VCaP (cell line): ENCODE data around the gene CZIB.

Source experiments
- H3K27ac ChIP-seq: fragments of 450-650 bp; 2 replicates; pipeline ENCODE4 v1.5.1; 2017
- CTCF ChIP-seq: fragments of 450-650 bp; conservative IDR thresholded peaks from 2 replicates; pipeline ENCODE4 v1.5.1; 2017; ENCODE audit warnings: mild to moderate bottlenecking, moderate library complexity

Gene CZIB

GRCh38 chr1:53220171-53220961 is at the start of gene CZIB:
TSS of gene CZIB (minus strand) at chr1:53220634. CDS start at chr1:53220575, 59 bp downstream.
- H3K27ac ChIP-seq: peak within 1 kb of the TSS; percentile 95
- no peak for TF ChIP-seq CTCF

GRCh38 chr1:53270107-53270506 is 49.7 kb upstream of the CZIB start:
- H3K27ac ChIP-seq: no peak overlapping the region
- no peak for TF ChIP-seq CTCF

GRCh38 chr1:53267761-53268160 is 47.3 kb upstream of the CZIB start:
- H3K27ac ChIP-seq: no peak overlapping the region
- TF ChIP-seq CTCF: no peak

DNA sequence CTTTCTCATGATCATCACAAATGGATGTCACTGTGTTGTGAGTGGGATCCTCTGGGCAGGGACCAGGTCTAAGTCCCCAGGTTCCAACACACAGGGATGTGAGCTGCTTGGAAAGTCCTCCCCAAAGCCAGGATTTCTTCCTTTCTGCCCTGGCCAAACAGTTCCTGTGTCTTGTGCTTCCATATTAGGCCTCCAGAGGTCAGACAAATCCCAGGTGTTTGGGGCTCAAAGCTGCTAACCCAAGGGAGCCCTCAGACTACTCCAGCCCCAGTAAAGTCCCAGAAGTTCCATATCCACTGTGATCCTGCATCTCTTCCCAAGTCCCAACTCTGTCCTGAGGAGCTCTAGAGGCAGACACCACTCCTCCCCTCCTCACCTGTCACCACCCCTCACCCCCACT is 45.6 kb upstream of the CZIB start:
- H3K27ac ChIP-seq: no peak overlapping the region
- peak; percentile 55 for TF ChIP-seq CTCF

DNA sequence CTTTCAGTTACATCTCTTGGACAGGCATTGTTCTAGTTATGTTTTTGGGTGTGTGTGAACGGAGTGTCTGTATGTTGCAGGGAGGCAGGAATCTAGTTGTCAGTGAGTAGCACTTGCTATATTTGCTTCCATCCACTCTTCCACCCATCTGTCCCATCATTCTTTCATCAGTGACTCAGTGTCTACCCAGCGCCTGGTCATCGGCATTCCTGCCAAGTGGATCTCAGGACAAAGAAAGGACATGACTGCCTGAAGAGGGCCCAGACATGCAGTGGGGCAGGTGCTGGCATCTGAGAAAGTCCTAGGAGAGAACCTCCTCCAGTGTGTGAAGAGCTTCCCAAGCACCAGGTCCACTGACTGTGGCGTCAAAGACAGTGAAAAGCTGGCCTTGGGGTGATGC is 45.1 kb upstream of the CZIB start:
- H3K27ac ChIP-seq: no peak overlapping the region
- TF ChIP-seq CTCF: no peak

GRCh38 chr1:53264048-53264447 is 43.6 kb upstream of the CZIB start:
- no peak overlapping the region for H3K27ac ChIP-seq
- no peak for TF ChIP-seq CTCF

DNA sequence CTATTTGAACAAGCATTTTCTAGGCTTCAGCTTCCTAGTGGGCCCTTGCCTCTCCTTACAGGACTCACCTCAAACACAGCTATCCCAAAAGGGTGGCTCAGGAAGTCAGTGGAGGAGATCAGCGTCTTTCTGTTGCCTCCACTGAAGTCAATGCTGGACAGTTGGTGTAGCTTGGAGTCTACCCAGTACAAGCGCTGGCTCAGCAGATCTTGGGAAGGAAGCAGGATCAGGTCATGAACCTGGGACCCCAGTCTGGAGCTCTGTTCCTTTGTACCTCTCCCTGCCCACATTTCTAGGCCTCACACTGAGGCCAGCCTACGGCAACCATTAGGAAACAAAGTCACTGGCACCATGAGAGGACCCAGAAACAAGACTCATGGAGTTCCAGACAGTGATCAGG is 41.6 kb upstream of the CZIB start:
- no peak overlapping the region for H3K27ac ChIP-seq
- TF ChIP-seq CTCF: no peak
